ENCODE data around the gene TFF3.

The TFF3 gene

DNA sequence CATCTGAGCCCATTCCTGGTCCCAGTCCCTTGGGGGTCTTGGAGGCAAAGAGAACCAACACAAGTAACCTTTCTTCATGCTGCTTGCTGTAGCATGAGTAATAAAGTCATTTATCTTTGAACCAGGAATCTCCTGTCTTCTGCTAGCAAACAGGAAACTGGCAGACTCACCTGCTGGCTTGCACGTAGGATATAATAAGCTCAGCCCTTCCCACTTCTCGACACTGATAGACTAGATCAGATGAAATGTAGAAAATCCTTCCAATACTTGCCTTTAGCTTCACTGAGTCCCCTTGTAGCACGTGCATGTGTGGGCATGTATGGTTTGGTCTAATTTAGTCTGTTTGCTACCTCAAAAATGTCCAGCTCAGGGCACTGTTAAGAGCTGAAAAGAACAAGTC, 42.1 kb upstream of the TFF3 start:
- Histone ChIP-seq H3K4me1 (ENCODE audit: low read length) (no peaks in the 10 kb centered on the region), H3K4me2 (ENCODE audit: low read depth, low read length) (no peak overlapping the region), H3K9me2 (replicated peaks; ENCODE audit: insufficient read depth, low read length) (no peaks in the 10 kb centered on the region), H3K9me3 (replicated peaks; ENCODE audit: insufficient read depth, low read length) (no peaks in the 10 kb centered on the region), H3K36me3 (replicated peaks; ENCODE audit: insufficient read depth, low read length) (no peaks in the 10 kb centered on the region), H3K27me3 (replicated peaks; ENCODE audit: insufficient read depth, low read length) (peaks cover 100% of the 10 kb centered on the region), H3K9ac (ENCODE audit: low read length) (no peak overlapping the region), H3K79me2 (ENCODE audit: low read length) (no peaks in the 10 kb centered on the region), H3K4me3 (ENCODE audit: low read length) (no peak overlapping the region), H2AFZ (ENCODE audit: low read length) (no peak overlapping the region), H3F3A (ENCODE audit: insufficient read depth, low read length) (no peaks in the 10 kb centered on the region), H3K27ac (ENCODE audit: low read length) (no peak overlapping the region), H4K20me1 (ENCODE audit: insufficient read depth, low read length) (no peaks in the 10 kb centered on the region)
- DNase-seq, result no peak
- no peak for TF ChIP-seq EZH2 (optimal IDR thresholded peaks at IDR 0.05; ENCODE audit: low read depth, low read length)
- TF ChIP-seq EZH2phosphoT487 (IDR thresholded peaks at IDR 0.05; ENCODE audit: low read length), result no peak
- TF ChIP-seq, protein P1, sequence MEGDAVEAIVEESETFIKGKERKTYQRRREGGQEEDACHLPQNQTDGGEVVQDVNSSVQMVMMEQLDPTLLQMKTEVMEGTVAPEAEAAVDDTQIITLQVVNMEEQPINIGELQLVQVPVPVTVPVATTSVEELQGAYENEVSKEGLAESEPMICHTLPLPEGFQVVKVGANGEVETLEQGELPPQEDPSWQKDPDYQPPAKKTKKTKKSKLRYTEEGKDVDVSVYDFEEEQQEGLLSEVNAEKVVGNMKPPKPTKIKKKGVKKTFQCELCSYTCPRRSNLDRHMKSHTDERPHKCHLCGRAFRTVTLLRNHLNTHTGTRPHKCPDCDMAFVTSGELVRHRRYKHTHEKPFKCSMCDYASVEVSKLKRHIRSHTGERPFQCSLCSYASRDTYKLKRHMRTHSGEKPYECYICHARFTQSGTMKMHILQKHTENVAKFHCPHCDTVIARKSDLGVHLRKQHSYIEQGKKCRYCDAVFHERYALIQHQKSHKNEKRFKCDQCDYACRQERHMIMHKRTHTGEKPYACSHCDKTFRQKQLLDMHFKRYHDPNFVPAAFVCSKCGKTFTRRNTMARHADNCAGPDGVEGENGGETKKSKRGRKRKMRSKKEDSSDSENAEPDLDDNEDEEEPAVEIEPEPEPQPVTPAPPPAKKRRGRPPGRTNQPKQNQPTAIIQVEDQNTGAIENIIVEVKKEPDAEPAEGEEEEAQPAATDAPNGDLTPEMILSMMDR (IDR thresholded peaks at IDR 0.05; ENCODE audit: low read length), result no peak

DNA sequence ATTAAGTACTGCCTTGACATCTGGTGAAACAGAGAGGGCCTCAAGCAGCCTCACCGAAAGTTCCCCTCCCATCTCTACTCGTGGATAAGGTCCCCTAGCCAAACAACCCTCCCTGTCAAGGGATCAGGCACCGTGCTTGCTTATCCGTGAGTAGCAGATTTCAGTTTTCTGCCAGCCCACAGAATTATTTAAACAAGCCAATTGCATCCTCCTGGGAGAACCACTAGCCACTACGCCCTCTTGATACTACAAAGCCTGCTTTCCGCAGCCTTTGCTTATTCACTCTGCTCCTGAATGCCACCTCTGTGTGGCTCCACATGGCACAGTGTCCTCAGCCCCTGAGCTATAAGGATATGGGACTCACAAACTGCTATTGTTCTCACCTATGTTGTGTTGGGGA, 41.4 kb upstream of the TFF3 start:
- no peaks in the 10 kb centered on the region for H3K79me2 ChIP-seq (ENCODE audit: low read length)
- no peak for DNase-seq
- H3K4me2 ChIP-seq (ENCODE audit: low read depth, low read length), result no peak overlapping the region
- TF ChIP-seq EZH2phosphoT487 (IDR thresholded peaks at IDR 0.05; ENCODE audit: low read length), result no peak
- TF ChIP-seq EZH2 (optimal IDR thresholded peaks at IDR 0.05; ENCODE audit: low read depth, low read length), result no peak
- TF ChIP-seq, protein P1 (IDR thresholded peaks at IDR 0.05; ENCODE audit: low read length), result no peak
- no peak overlapping the region for H3K27ac ChIP-seq (ENCODE audit: low read length)
- H3F3A ChIP-seq (ENCODE audit: insufficient read depth, low read length), result no peaks in the 10 kb centered on the region
- H3K4me3 ChIP-seq (ENCODE audit: low read length), result no peak overlapping the region
- no peak overlapping the region for H3K9ac ChIP-seq (ENCODE audit: low read length)
- H3K27me3 ChIP-seq (replicated peaks; ENCODE audit: insufficient read depth, low read length), result peaks cover 100% of the 10 kb centered on the region
- H2AFZ ChIP-seq (ENCODE audit: low read length), result no peak overlapping the region
- no peaks in the 10 kb centered on the region for H4K20me1 ChIP-seq (ENCODE audit: insufficient read depth, low read length)
- no peaks in the 10 kb centered on the region for H3K36me3 ChIP-seq (replicated peaks; ENCODE audit: insufficient read depth, low read length)
- H3K9me3 ChIP-seq (replicated peaks; ENCODE audit: insufficient read depth, low read length), result no peaks in the 10 kb centered on the region
- no peaks in the 10 kb centered on the region for H3K4me1 ChIP-seq (ENCODE audit: low read length)
- H3K9me2 ChIP-seq (replicated peaks; ENCODE audit: insufficient read depth, low read length), result no peaks in the 10 kb centered on the region

DNA sequence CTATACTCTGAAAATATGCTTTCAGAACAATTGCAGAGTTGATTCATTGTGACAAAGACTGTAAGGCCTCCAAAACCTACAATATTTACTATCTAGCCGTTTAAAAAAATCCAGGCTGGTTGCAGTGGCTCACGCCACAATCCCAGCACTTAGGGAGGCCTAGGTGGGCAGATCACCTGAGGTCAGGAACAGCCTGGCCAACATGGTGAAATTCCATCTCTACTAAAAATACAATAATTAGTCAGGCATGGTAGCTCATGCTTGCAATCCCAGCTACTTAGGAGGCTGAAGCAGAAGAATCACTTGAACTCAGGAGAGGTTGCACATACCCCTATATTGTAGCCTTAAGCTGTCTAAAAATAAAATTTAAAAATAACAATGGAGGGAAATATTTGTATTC, 40.8 kb upstream of the TFF3 start:
- H3F3A ChIP-seq (ENCODE audit: insufficient read depth, low read length), result no peaks in the 10 kb centered on the region
- DNase-seq, result no peak
- H3K4me3 ChIP-seq (ENCODE audit: low read length), result no peak overlapping the region
- no peaks in the 10 kb centered on the region for H3K9me2 ChIP-seq (replicated peaks; ENCODE audit: insufficient read depth, low read length)
- no peak overlapping the region for H3K9ac ChIP-seq (ENCODE audit: low read length)
- H3K9me3 ChIP-seq (replicated peaks; ENCODE audit: insufficient read depth, low read length), result no peaks in the 10 kb centered on the region
- H3K36me3 ChIP-seq (replicated peaks; ENCODE audit: insufficient read depth, low read length), result no peaks in the 10 kb centered on the region
- H3K27ac ChIP-seq (ENCODE audit: low read length), result no peak overlapping the region
- no peak overlapping the region for H3K4me2 ChIP-seq (ENCODE audit: low read depth, low read length)
- H3K27me3 ChIP-seq (replicated peaks; ENCODE audit: insufficient read depth, low read length), result peaks cover 100% of the 10 kb centered on the region
- H2AFZ ChIP-seq (ENCODE audit: low read length), result no peak overlapping the region
- no peaks in the 10 kb centered on the region for H3K4me1 ChIP-seq (ENCODE audit: low read length)
- no peaks in the 10 kb centered on the region for H4K20me1 ChIP-seq (ENCODE audit: insufficient read depth, low read length)
- no peaks in the 10 kb centered on the region for H3K79me2 ChIP-seq (ENCODE audit: low read length)
- TF ChIP-seq EZH2 (optimal IDR thresholded peaks at IDR 0.05; ENCODE audit: low read depth, low read length) (no peak), EZH2phosphoT487 (IDR thresholded peaks at IDR 0.05; ENCODE audit: low read length) (no peak)
- TF ChIP-seq, protein P1 (IDR thresholded peaks at IDR 0.05; ENCODE audit: low read length), result no peak

All from MM.1S (cell line).